GM21423 (cell line): ENCODE data around the gene SLC27A2.
A peak's percentile ranks its signal among the peaks of the same experiment; 100 is the strongest.
"Not testable (repeated sequence)": the region's sequence is repeated elsewhere in the genome, so short reads cannot be mapped to it uniquely, and the experiment has no call there.

Source experiments
- ATAC-seq: cut with Tn5 transposase; IDR thresholded peaks from one replicate; pipeline ENCODE4 v1.9.1; 2021; ENCODE audit warnings: mild to moderate bottlenecking, moderate library complexity; ENCODE audit not compliant: unreplicated experiment

Gene SLC27A2

GRCh38 chr15:50162969-50163718 is 18.9 kb upstream of the SLC27A2 start:
- ATAC-seq: no peak

- ATAC-seq: no peak
These were observed 18.1 kb upstream of the SLC27A2 start for GRCh38 chr15:50163719-50164410.

GRCh38 chr15:50164458-50164857 is 17.5 kb upstream of the SLC27A2 start:
- ATAC-seq: no peak

GRCh38 chr15:50166216-50166615 is 15.8 kb upstream of the SLC27A2 start:
- ATAC-seq: no peak

GRCh38 chr15:50167110-50167509 is 14.9 kb upstream of the SLC27A2 start:
- ATAC-seq: no peak

GRCh38 chr15:50168379-50168778 is 13.6 kb upstream of the SLC27A2 start:
- ATAC-seq: no peak

- no peak for ATAC-seq
These were observed 13.1 kb upstream of the SLC27A2 start for GRCh38 chr15:50168783-50169411.

GRCh38 chr15:50172360-50172895 is 9.6 kb upstream of the SLC27A2 start:
- not testable (repeated sequence) for ATAC-seq

GRCh38 chr15:50176869-50177268 is 5.1 kb upstream of the SLC27A2 start:
- ATAC-seq: no peak

- no peak for ATAC-seq
These were observed 1.9 kb upstream of the SLC27A2 start for GRCh38 chr15:50180091-50180490.

GRCh38 chr15:50180582-50180981 is 1.4 kb upstream of the SLC27A2 start:
- no peak for ATAC-seq

GRCh38 chr15:50181201-50181968 is 611 bp upstream of the SLC27A2 start:
- ATAC-seq: no peak

- ATAC-seq: peak; percentile 28
These were observed 420 bp downstream of the SLC27A2 start for GRCh38 chr15:50182219-50183013.

GRCh38 chr15:50183112-50183794 is 1.3 kb downstream of the SLC27A2 start:
- peak; percentile 57 for ATAC-seq

GRCh38 chr15:50184863-50185504 is 3.0 kb downstream of the SLC27A2 start:
- ATAC-seq: no peak

GRCh38 chr15:50186090-50186489 is 4.1 kb downstream of the SLC27A2 start:
- ATAC-seq: no peak

- ATAC-seq: no peak
These were observed 4.8 kb downstream of the SLC27A2 start for GRCh38 chr15:50186752-50187151.

GRCh38 chr15:50187525-50187924 is 5.5 kb downstream of the SLC27A2 start:
- ATAC-seq: no peak

- ATAC-seq: no peak
These were observed 6.0 kb downstream of the SLC27A2 start for GRCh38 chr15:50187997-50188396.
